Measurements from ENCODE around the gene FHOD1. TPM values are rescaled to one million over a fixed set of nuclear protein-coding genes. Genes with fewer than 3 reads are reported as not detected.
A peak's percentile ranks its signal among the peaks of the same experiment; 100 is the strongest.

The FHOD1 gene
- total RNA-seq, 1 donor, result 28.2 TPM

DNA sequence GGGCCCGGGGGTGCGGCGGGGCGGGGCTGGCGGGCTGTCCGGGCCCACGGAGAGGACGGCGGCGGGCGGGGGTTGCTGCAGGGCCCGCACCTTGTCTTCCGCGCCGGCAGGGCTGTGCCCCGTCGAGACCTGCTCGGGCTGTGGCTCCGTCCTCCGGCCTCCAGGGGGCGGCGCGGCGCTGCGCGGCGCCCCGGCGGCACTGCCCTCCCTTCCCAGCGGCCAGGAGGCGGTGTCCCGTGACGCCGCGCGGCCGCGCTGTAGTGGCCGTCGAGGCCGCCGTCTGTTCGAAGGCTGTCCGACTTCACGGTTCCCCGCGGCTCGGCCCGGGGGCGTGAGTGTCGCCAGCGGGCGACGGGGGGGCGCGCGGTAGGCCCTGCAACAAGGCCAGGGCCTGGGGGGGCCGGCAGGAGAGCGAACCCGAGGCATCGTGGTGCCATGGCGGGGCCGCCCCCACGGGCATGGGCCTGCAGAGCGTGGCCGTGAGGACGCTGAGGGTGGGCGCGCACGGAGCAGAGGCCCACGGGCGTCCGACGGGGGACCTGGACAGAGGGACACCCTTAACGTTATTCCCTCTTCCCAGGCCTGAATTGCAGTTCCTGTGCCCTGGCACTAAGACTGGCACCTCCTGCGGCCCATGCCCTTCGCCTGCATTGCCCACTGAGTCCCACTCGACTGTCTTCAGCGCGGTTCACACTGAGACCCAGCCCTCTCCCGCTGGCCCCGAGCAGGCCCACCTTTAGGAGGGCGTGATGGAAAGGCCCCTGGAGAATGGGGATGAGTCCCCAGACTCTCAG is 32.2 kb upstream of the FHOD1 start, which contains the start of gene PLEKHG4:
Gene PLEKHG4, plus strand, starts transcription at position 237 of the 794 bp plus-strand sequence. Its CDS starts 513 bp downstream, at position 750.
- Histone ChIP-seq H2AFZ (ENCODE audit: low read length) (peak within 1 kb of the TSS; percentile 62), H3K27me3 (ENCODE audit: insufficient read depth, low read length) (no peaks in the 10 kb centered on the region), H3K4me3 (ENCODE audit: insufficient read depth, low read length) (peak within 1 kb of the TSS; percentile 78), H3K9me3 (ENCODE audit: low read depth, low read length) (no peaks in the 10 kb centered on the region), H3K27ac (ENCODE audit: low read depth, low read length) (peak within 1 kb of the TSS; percentile 94), H3K4me1 (ENCODE audit: insufficient read depth, low read length) (peaks cover 39% of the 10 kb centered on the region), H3K79me2 (ENCODE audit: insufficient read depth, low read length) (peaks cover 22% of the 10 kb centered on the region), H3K4me2 (ENCODE audit: insufficient read depth, low read length) (peak within 1 kb of the TSS; percentile 92), H4K20me1 (ENCODE audit: insufficient read depth, low read length) (no peaks in the 10 kb centered on the region), H3K36me3 (ENCODE audit: insufficient read depth, low read length) (peaks cover 25% of the 10 kb centered on the region)
- TF ChIP-seq, protein P1, sequence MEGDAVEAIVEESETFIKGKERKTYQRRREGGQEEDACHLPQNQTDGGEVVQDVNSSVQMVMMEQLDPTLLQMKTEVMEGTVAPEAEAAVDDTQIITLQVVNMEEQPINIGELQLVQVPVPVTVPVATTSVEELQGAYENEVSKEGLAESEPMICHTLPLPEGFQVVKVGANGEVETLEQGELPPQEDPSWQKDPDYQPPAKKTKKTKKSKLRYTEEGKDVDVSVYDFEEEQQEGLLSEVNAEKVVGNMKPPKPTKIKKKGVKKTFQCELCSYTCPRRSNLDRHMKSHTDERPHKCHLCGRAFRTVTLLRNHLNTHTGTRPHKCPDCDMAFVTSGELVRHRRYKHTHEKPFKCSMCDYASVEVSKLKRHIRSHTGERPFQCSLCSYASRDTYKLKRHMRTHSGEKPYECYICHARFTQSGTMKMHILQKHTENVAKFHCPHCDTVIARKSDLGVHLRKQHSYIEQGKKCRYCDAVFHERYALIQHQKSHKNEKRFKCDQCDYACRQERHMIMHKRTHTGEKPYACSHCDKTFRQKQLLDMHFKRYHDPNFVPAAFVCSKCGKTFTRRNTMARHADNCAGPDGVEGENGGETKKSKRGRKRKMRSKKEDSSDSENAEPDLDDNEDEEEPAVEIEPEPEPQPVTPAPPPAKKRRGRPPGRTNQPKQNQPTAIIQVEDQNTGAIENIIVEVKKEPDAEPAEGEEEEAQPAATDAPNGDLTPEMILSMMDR (IDR thresholded peaks at IDR 0.05; ENCODE audit: extremely low read depth, low read depth, low read length), result peak; percentile 48
- peak; percentile 99 for DNase-seq (ENCODE audit: insufficient read length, low spot score, missing footprints)

DNA sequence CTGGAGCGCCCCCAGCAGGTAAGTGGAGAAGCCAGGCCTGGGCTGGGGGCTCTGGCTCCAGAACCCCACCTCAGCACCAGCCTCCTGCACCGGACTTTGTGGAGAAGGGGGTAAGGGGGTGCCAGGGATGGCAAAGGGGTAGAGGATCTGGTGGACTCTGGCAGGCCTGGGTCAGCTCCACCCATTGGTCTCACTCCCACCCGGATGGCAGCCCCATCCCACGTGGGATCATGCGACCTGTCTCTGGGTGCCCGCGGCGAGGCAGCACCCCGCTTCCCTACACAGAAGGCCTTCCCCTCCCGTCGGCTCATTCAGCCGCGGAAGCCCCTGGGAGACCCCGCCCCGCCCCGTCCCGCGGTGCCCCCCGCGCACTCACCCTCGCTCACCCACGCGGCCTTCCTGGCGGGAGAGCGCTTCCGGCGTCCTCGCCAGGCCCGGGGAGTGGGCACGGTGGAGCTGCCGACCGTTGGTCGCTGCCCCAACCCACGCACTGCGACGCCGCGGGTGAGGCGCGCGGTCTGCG is 31.6 kb upstream of the FHOD1 start:
- H3K9me3 ChIP-seq (ENCODE audit: low read depth, low read length), result no peaks in the 10 kb centered on the region
- H2AFZ ChIP-seq (ENCODE audit: low read length), result peak overlapping the region; percentile 31
- TF ChIP-seq, protein P1 (IDR thresholded peaks at IDR 0.05; ENCODE audit: extremely low read depth, low read depth, low read length), result no peak
- no peaks in the 10 kb centered on the region for H3K27me3 ChIP-seq (ENCODE audit: insufficient read depth, low read length)
- DNase-seq (ENCODE audit: insufficient read length, low spot score, missing footprints), result peak; percentile 96
- peaks cover 24% of the 10 kb centered on the region for H3K36me3 ChIP-seq (ENCODE audit: insufficient read depth, low read length)
- peak overlapping the region; percentile 94 for H3K27ac ChIP-seq (ENCODE audit: low read depth, low read length)
- H3K79me2 ChIP-seq (ENCODE audit: insufficient read depth, low read length), result peaks cover 22% of the 10 kb centered on the region
- peaks cover 39% of the 10 kb centered on the region for H3K4me1 ChIP-seq (ENCODE audit: insufficient read depth, low read length)
- peak overlapping the region; percentile 92 for H3K4me2 ChIP-seq (ENCODE audit: insufficient read depth, low read length)
- no peaks in the 10 kb centered on the region for H4K20me1 ChIP-seq (ENCODE audit: insufficient read depth, low read length)
- H3K4me3 ChIP-seq (ENCODE audit: insufficient read depth, low read length), result peak overlapping the region; percentile 78

DNA sequence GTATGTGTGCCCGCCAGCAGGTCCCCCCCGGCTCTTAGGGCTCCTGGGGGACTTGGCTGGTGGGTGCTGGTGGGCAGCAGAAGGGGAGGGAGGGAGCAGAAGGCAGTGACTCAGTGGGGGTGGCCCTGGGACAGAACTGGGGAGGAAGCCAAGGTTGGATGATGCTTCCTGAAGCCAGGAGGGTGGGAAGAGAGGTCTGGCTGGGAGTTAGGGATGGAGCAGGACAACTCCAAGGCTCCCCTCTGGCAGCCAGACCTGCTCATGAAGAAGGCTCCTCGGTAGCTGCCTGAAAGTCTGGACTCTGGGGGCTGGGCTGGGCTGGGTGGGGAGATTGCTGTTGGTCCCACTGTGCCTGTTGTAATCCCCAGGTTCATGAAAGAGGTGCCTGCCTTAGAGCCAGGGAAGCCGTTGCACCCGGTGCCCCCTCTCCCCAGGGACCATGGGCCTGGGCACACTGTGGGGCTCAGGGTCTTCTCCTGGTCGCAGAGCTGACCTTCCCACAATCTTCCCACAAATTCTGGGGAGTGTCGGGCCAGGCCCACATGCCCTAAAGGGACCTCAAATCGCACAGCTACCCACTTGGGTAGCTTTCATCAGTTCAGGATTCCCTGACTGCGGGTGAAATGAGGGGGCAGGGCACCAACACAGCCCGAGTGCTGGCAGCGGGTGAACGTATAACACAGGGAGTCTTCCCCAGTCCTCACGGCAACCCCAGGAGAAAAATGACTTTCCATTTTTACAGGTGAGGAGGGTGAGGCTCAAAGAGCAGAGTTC is 30.9 kb upstream of the FHOD1 start:
- H4K20me1 ChIP-seq (ENCODE audit: insufficient read depth, low read length), result no peaks in the 10 kb centered on the region
- H3K27me3 ChIP-seq (ENCODE audit: insufficient read depth, low read length), result no peaks in the 10 kb centered on the region
- H3K4me1 ChIP-seq (ENCODE audit: insufficient read depth, low read length), result peaks cover 34% of the 10 kb centered on the region
- peak overlapping the region; percentile 92 for H3K4me2 ChIP-seq (ENCODE audit: insufficient read depth, low read length)
- peak overlapping the region; percentile 94 for H3K27ac ChIP-seq (ENCODE audit: low read depth, low read length)
- no peaks in the 10 kb centered on the region for H3K9me3 ChIP-seq (ENCODE audit: low read depth, low read length)
- peak; percentile 99 for DNase-seq (ENCODE audit: insufficient read length, low spot score, missing footprints)
- H2AFZ ChIP-seq (ENCODE audit: low read length), result no peak overlapping the region
- H3K4me3 ChIP-seq (ENCODE audit: insufficient read depth, low read length), result peak overlapping the region; percentile 78
- TF ChIP-seq, protein P1 (IDR thresholded peaks at IDR 0.05; ENCODE audit: extremely low read depth, low read depth, low read length), result peak; percentile 19
- peaks cover 22% of the 10 kb centered on the region for H3K79me2 ChIP-seq (ENCODE audit: insufficient read depth, low read length)
- H3K36me3 ChIP-seq (ENCODE audit: insufficient read depth, low read length), result peaks cover 24% of the 10 kb centered on the region
